ENCODE results near the gene TEX53. TPM values are rescaled to one million over a fixed set of nuclear protein-coding genes. Genes with fewer than 3 reads are reported as not detected.

Gene TEX53
- total RNA-seq, 1 donor from 2014 or later, result not detected

DNA sequence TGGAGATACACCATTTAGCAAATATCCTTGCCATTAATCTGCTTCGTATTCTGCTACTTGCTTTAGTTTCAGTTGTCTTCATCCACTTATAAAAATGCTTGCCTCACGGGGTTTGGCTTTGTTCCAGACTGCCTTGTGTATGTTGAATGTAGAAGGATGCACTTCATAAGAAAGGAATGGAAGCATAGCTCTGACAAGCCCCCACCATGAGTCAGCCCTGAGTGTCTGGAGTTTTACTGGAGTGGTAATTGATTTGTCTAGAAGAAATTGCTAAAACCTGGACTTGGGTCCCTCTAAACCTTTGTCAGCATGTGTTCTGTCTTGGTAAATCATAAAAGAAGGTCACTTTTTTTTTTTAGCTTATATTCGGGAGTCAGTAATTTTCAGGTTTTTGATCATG lies 19.8 kb upstream of the TEX53 start:
- no peaks in the 10 kb centered on the region for H3K27me3 ChIP-seq
- TF ChIP-seq POLR2A (IDR thresholded peaks at IDR 0.05), result no peak
- no peak for TF ChIP-seq POLR2AphosphoS5 (IDR thresholded peaks at IDR 0.05; ENCODE audit: insufficient read depth in 1 of 2, low read depth in 1 of 2)
- TF ChIP-seq, protein P1, sequence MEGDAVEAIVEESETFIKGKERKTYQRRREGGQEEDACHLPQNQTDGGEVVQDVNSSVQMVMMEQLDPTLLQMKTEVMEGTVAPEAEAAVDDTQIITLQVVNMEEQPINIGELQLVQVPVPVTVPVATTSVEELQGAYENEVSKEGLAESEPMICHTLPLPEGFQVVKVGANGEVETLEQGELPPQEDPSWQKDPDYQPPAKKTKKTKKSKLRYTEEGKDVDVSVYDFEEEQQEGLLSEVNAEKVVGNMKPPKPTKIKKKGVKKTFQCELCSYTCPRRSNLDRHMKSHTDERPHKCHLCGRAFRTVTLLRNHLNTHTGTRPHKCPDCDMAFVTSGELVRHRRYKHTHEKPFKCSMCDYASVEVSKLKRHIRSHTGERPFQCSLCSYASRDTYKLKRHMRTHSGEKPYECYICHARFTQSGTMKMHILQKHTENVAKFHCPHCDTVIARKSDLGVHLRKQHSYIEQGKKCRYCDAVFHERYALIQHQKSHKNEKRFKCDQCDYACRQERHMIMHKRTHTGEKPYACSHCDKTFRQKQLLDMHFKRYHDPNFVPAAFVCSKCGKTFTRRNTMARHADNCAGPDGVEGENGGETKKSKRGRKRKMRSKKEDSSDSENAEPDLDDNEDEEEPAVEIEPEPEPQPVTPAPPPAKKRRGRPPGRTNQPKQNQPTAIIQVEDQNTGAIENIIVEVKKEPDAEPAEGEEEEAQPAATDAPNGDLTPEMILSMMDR (IDR thresholded peaks at IDR 0.05), result no peak
- H3K27ac ChIP-seq, result no peak overlapping the region
- no peaks in the 10 kb centered on the region for H3K9me3 ChIP-seq
- no peak for DNase-seq (ENCODE audit: extremely low spot score in 2 of 2)
- intact Hi-C loops (cut with DNase I), result loop anchor here (10.0 kb wide), 1 partner anchor 237 kb away; no protein-coding TSS in a partner anchor
- H3K4me1 ChIP-seq, result no peaks in the 10 kb centered on the region
- H3K4me3 ChIP-seq, result no peak overlapping the region
- no peaks in the 10 kb centered on the region for H3K36me3 ChIP-seq

DNA sequence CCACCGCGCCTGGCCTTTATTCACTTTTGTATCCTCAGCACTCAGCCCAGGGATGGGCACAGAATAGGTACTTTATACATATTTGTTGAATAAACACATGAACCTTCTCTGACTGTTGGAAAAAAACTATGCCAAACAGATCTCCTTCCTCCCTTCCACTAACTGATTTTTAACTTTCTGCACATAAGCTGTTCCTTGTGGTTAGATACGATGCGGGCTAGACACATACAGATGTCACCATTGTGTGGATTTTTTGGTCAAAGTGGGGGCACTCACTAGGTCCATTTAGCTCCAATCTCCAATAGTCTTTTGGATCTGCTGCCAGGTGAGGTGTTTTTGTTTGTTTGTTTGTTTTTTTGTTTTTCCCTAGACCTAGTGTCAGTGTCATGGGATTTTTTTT lies 19.3 kb upstream of the TEX53 start:
- TF ChIP-seq, protein P1 (IDR thresholded peaks at IDR 0.05), result no peak
- H3K9me3 ChIP-seq, result no peaks in the 10 kb centered on the region
- DNase-seq (ENCODE audit: extremely low spot score in 2 of 2), result no peak
- no peaks in the 10 kb centered on the region for H3K36me3 ChIP-seq
- intact Hi-C loops (cut with DNase I), result loop anchor here (10.0 kb wide), 1 partner anchor 238 kb away; no protein-coding TSS in a partner anchor
- no peaks in the 10 kb centered on the region for H3K4me1 ChIP-seq
- H3K4me3 ChIP-seq, result no peak overlapping the region
- no peaks in the 10 kb centered on the region for H3K27me3 ChIP-seq
- H3K27ac ChIP-seq, result no peak overlapping the region

DNA sequence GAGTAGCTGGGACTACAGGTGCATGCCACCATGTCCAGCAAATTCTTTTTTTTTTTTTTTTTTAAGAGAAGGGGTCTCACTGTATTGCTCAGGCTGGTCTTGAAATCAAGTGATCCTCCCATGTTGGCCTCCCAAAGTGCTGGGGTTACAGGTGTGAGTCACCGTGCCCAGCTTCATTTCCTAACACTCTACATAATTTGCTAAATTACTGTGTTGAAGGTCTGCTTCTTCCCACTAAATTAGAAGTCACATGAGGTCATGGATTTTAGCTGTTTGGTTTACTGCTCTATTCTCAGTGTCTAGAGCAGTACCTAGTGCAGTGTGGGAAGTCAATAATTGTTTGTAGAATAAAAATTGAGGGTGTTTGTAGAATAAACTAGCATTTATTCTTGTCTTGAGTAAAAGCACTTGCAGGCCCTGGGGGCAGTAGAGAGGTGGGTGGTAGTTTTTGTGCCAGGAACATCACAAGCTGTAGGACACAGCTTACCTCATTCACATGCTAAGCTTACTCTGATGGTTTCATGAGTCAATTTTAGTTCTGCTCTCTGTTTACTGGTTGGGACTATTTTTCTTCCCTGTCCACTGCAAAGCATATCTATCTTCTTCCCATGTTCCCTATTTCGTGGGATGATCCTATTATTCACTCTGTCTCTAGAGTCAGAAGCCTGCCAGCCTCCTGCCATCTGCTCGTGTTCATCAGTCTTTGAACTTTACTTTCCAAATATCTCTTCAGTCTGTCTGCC lies 17.4 kb upstream of the TEX53 start:
- Histone ChIP-seq H3K27ac (no peak overlapping the region), H3K4me1 (no peaks in the 10 kb centered on the region), H3K27me3 (no peaks in the 10 kb centered on the region), H3K4me3 (no peak overlapping the region), H3K36me3 (no peaks in the 10 kb centered on the region), H3K9me3 (no peaks in the 10 kb centered on the region)
- intact Hi-C loops (cut with DNase I), result loop anchor here (10.0 kb wide), 1 partner anchor 240 kb away; no protein-coding TSS in a partner anchor
- TF ChIP-seq POLR2A (IDR thresholded peaks at IDR 0.05) (no peak), POLR2AphosphoS5 (IDR thresholded peaks at IDR 0.05; ENCODE audit: insufficient read depth in 1 of 2, low read depth in 1 of 2) (no peak)
- TF ChIP-seq, protein P1 (IDR thresholded peaks at IDR 0.05), result no peak
- DNase-seq (ENCODE audit: extremely low spot score in 2 of 2), result no peak

DNA sequence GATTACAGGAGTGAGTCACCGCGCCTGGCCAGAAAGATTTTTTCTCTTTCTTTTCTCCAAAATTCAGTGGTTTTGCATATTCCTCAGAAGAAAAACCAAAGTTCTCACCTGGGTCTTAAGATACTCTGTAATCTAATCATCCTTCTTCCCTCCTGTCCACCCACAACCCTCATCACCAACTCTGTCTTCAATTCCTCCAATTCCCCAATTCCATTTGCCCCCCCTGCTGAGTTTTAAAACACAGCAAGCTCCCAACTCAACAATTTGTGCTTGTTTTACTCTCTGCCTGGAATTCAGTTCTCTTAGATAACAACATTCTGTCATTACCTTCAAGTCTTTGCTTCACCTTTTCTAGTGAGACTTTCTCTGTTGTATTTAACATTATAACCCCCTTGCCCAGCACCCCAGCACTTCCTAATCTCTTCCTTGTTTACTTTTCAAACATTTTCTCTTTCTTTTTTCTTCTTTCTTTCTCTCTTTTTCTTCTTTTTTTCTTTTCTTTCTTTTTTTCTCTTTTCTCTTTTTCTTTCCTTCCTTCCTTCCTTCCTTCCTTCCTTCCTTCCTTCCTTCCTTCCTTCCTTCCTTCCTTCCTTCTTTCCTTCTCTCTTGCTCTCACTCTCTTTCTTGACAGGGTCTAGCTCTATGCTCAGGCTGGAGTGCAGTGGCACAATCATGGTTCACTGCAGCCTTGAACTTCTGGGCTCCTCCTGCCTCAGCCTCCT lies 16.6 kb upstream of the TEX53 start:
- TF ChIP-seq, protein P1 (IDR thresholded peaks at IDR 0.05), result no peak
- TF ChIP-seq POLR2AphosphoS5 (IDR thresholded peaks at IDR 0.05; ENCODE audit: insufficient read depth in 1 of 2, low read depth in 1 of 2) (no peak), POLR2A (IDR thresholded peaks at IDR 0.05) (no peak)
- Histone ChIP-seq H3K4me1 (no peaks in the 10 kb centered on the region), H3K27me3 (no peaks in the 10 kb centered on the region), H3K4me3 (no peak overlapping the region), H3K9me3 (no peaks in the 10 kb centered on the region), H3K27ac (no peak overlapping the region), H3K36me3 (no peaks in the 10 kb centered on the region)
- no peak for DNase-seq (ENCODE audit: extremely low spot score in 2 of 2)
- intact Hi-C loops (cut with DNase I), result loop anchor here (10.0 kb wide), 1 partner anchor 241 kb away; no protein-coding TSS in a partner anchor

DNA sequence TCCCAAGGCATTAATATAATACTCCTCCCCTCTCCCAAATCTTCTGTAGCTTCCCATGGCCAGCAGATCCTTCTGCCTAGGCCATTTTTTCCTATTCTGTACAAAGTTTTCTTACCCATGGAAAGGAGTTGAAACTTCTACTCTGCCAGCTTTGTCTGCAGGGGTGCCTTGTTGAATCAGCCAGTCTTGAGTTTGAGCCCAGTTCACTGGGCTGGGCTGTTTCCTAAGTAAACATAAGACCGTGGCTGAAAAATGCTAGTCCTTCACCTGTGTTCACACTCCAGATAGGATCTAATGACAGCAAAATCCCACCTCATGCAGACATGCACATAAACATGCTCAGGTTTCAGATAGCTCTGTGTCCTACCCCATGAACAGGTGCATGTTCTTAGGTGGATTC lies 14.0 kb upstream of the TEX53 start:
- Histone ChIP-seq H3K27ac (no peak overlapping the region), H3K4me3 (no peak overlapping the region), H3K36me3 (no peaks in the 10 kb centered on the region), H3K27me3 (no peaks in the 10 kb centered on the region), H3K9me3 (no peaks in the 10 kb centered on the region), H3K4me1 (no peaks in the 10 kb centered on the region)
- no peak for DNase-seq (ENCODE audit: extremely low spot score in 2 of 2)
- intact Hi-C loops (cut with DNase I), result loop anchor here (10.0 kb wide), 1 partner anchor 243 kb away; no protein-coding TSS in a partner anchor
- TF ChIP-seq POLR2A (IDR thresholded peaks at IDR 0.05) (no peak), POLR2AphosphoS5 (IDR thresholded peaks at IDR 0.05; ENCODE audit: insufficient read depth in 1 of 2, low read depth in 1 of 2) (no peak)
- TF ChIP-seq, protein P1 (IDR thresholded peaks at IDR 0.05), result no peak

Measured in vagina (tissue), 2 donors.